GM23338 (cell line): ENCODE data around the gene VAV3.

Experiments
- CREB1 ChIP-seq: fragments of 250-450 bp; sonication (Bioruptor Pico); IDR thresholded peaks from 2 replicates; pipeline ENCODE4 v1.5.0; 2020; ENCODE audit warnings: low read depth, mild to moderate bottlenecking, moderate library complexity
- CTCF ChIP-seq, 2 experiments: fragments of 200-600 bp in 1 of 2; sonication (generic) in 1 of 2; conservative IDR thresholded peaks; 2 replicates each; pipeline versions ENCODE4 v1.5.1 to v1.6.1; 2016 to 2017; ENCODE audit warnings: antibody characterized with exemption in 2 of 2, low read depth in 2 of 2, mild to moderate bottlenecking in 2 of 2, moderate library complexity in 1 of 2
- EZH2 ChIP-seq: fragments of 200-600 bp; sonication (generic); IDR thresholded peaks from one replicate; pipeline ENCODE4 v1.8.0; 2017; ENCODE audit warnings: antibody characterized with exemption, mild to moderate bottlenecking, low read depth; ENCODE audit not compliant: unreplicated experiment
- EZH2phosphoT487 ChIP-seq: fragments of 200-600 bp; sonication (generic); IDR thresholded peaks from one replicate; pipeline ENCODE4 v1.8.1; 2018; ENCODE audit warnings: antibody characterized with exemption; ENCODE audit not compliant: unreplicated experiment
- JUNB ChIP-seq: IDR thresholded peaks from one replicate; pipeline ENCODE4 v1.6.1; 2016; ENCODE audit warnings: antibody characterized with exemption; ENCODE audit not compliant: unreplicated experiment
- POLR2AphosphoS5 ChIP-seq: IDR thresholded peaks from 2 replicates; pipeline ENCODE4 v1.6.1; 2016; ENCODE audit warnings: antibody characterized with exemption, low read depth
- REST ChIP-seq: IDR thresholded peaks from one replicate; pipeline ENCODE4 v1.6.1; 2018; ENCODE audit warnings: antibody characterized with exemption; ENCODE audit not compliant: unreplicated experiment
- ZNF114 ChIP-seq: fragments of 250-450 bp; sonication (Bioruptor Pico); IDR thresholded peaks from 2 replicates; pipeline ENCODE4 v1.5.0; 2020; ENCODE audit warnings: mild to moderate bottlenecking, moderate library complexity
- TF ChIP-seq, protein P1 (sequence below): IDR thresholded peaks from 2 replicates; pipeline ENCODE4 v1.6.1; 2016; ENCODE audit warnings: antibody characterized with exemption

DNA sequence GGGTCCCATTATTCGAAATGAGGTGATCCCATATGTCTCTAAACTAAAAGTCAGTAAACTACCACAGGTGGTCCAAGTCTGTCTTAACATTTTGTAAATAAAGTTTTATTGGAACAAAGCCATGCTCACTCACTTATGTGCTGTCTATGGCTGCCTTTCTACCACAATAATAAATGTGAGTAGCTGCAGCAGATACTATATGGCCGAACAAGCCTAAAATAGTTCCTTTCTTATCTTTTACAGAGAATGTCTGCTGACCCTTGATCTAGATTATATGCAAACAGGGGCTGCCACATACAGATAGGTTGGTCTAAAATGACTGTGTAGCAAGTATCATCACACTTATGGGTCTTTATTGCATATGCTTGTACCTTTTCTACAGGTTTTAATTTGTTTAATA is 140.0 kb downstream of the VAV3 start:
- TF ChIP-seq CTCF (conservative IDR thresholded peaks at IDR 0.05; ENCODE audit: low read depth in 2 of 2) (no peak), EZH2phosphoT487 (no peak), EZH2 (no peak), POLR2AphosphoS5 (no peak), JUNB (no peak), REST (no peak), ZNF114 (CRISPR knock-in tag) (no peak), CREB1 (CRISPR knock-in tag) (no peak)
- TF ChIP-seq, protein P1, sequence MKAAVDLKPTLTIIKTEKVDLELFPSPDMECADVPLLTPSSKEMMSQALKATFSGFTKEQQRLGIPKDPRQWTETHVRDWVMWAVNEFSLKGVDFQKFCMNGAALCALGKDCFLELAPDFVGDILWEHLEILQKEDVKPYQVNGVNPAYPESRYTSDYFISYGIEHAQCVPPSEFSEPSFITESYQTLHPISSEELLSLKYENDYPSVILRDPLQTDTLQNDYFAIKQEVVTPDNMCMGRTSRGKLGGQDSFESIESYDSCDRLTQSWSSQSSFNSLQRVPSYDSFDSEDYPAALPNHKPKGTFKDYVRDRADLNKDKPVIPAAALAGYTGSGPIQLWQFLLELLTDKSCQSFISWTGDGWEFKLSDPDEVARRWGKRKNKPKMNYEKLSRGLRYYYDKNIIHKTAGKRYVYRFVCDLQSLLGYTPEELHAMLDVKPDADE = no peak
